Mucosa of stomach (tissue), 1 donor: ENCODE measurements around the gene OSGEPL1.

Experiments used
- H3K27me3 ChIP-seq: one replicate; pipeline ENCODE4 v1.7.0; 2013; ENCODE audit warnings: mild to moderate bottlenecking, low read length; ENCODE audit not compliant: control insufficient read depth, insufficient read depth
- H3K36me3 ChIP-seq: one replicate; pipeline ENCODE4 v1.7.0; 2013; ENCODE audit warnings: low read length; ENCODE audit not compliant: control insufficient read depth, insufficient read depth
- H3K4me1 ChIP-seq: one replicate; pipeline ENCODE4 v1.7.0; 2013; ENCODE audit warnings: mild to moderate bottlenecking, low read length; ENCODE audit not compliant: control insufficient read depth, insufficient read depth
- H3K4me3 ChIP-seq: one replicate; pipeline ENCODE4 v1.7.0; 2013; ENCODE audit warnings: low read length
- H3K9ac ChIP-seq: one replicate; pipeline ENCODE4 v1.7.0; 2013; ENCODE audit warnings: mild to moderate bottlenecking, low read length, moderate library complexity
- H3K9me3 ChIP-seq: one replicate; pipeline ENCODE4 v1.7.0; 2013; ENCODE audit warnings: mild to moderate bottlenecking, low read length, moderate library complexity; ENCODE audit not compliant: control insufficient read depth
- donor health status: Pancreatic carcinoma.

OSGEPL1 gene, protein sequence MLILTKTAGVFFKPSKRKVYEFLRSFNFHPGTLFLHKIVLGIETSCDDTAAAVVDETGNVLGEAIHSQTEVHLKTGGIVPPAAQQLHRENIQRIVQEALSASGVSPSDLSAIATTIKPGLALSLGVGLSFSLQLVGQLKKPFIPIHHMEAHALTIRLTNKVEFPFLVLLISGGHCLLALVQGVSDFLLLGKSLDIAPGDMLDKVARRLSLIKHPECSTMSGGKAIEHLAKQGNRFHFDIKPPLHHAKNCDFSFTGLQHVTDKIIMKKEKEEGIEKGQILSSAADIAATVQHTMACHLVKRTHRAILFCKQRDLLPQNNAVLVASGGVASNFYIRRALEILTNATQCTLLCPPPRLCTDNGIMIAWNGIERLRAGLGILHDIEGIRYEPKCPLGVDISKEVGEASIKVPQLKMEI

GRCh38 chr2:189762551-189763298 lies at the start of gene OSGEPL1:
OSGEPL1 (minus strand) TSS chr2:189762792; CDS start chr2:189761640, 1,152 bp downstream.
- peak within 1 kb of the TSS; percentile 88 for H3K4me3 ChIP-seq
- peak within 1 kb of the TSS; percentile 78 for H3K9ac ChIP-seq
- H3K36me3 ChIP-seq, result no peaks in the 10 kb centered on the region
- no peaks in the 10 kb centered on the region for H3K9me3 ChIP-seq
- peaks cover 5% of the 10 kb centered on the region for H3K4me1 ChIP-seq
- no peaks in the 10 kb centered on the region for H3K27me3 ChIP-seq

GRCh38 chr2:189803431-189803830 lies 40.8 kb upstream of the OSGEPL1 start:
- Histone ChIP-seq H3K27me3 (no peaks in the 10 kb centered on the region), H3K4me1 (no peaks in the 10 kb centered on the region), H3K9ac (no peak overlapping the region), H3K36me3 (no peaks in the 10 kb centered on the region), H3K9me3 (no peaks in the 10 kb centered on the region), H3K4me3 (no peak overlapping the region)

DNA sequence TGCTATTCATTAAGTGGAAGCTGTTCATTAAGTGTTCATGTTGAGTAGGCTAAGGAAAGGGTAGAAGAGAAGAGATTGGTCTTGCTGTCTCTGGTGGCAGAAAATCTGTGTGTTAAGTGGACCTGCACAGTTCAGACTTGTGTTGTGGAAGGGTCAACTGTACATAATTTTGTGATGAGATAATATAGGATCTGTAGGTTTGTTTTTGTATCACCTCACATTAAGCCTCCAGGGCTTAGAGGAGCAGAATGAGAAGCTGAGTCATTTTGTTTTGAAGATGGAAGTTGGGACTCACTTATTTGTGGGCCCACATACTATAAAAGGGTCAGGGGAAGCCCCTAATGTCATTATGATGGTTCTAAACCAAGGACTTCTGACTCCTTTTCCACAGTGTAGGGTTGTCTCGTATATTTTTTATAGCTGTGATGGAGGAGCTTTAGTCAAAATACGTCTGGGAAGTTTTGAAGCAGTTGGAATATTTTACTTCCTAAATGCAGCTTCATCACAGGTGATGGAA lies 39.9 kb upstream of the OSGEPL1 start:
- Histone ChIP-seq H3K4me3 (no peak overlapping the region), H3K36me3 (no peaks in the 10 kb centered on the region), H3K4me1 (no peaks in the 10 kb centered on the region)

DNA sequence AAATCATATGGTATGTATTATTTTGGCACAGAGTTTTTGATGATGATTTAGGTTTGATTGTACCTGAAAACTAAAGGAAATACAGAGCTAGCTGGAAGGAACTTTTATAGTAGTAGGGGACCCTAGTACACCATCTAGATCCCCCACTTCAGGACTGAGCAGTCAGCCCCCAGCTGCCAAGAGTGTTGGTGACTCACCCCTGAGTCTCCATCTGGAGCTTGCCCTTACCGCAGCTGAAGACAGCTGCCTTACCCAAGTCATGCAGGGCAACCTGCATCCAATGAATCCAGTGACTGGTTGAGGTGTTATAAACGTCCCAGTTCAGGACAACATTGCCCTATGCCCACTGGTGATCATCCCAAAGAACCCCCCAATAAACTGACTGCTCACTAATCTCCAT lies 36.9 kb upstream of the OSGEPL1 start:
- H3K4me1 ChIP-seq, result no peaks in the 10 kb centered on the region
- no peaks in the 10 kb centered on the region for H3K36me3 ChIP-seq
- H3K9ac ChIP-seq, result no peak overlapping the region

More for the DNA sequence above, 39.9 kb upstream of the OSGEPL1 start:
- no peak overlapping the region for H3K9ac ChIP-seq
- no peaks in the 10 kb centered on the region for H3K9me3 ChIP-seq
- no peaks in the 10 kb centered on the region for H3K27me3 ChIP-seq

DNA sequence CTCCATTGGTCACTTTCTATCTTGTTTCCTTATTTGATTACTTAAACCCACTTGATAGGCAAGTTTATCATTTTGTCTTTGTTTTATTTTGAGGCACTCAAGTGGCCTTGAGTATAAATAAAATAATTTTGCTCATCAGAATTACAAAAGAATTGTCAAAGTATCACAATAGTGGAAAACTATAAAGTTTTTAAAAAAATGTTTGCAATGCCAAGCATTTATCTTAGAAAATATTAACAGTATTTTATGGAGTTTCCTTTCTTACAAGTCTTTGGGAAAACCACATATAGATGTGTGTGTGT lies 36.4 kb upstream of the OSGEPL1 start:
- no peaks in the 10 kb centered on the region for H3K4me1 ChIP-seq
- no peak overlapping the region for H3K9ac ChIP-seq
- H3K4me3 ChIP-seq, result no peak overlapping the region
- no peaks in the 10 kb centered on the region for H3K27me3 ChIP-seq
- no peaks in the 10 kb centered on the region for H3K36me3 ChIP-seq
- H3K9me3 ChIP-seq, result no peaks in the 10 kb centered on the region

More for the DNA sequence above, 36.9 kb upstream of the OSGEPL1 start:
- Histone ChIP-seq H3K4me3 (no peak overlapping the region), H3K27me3 (no peaks in the 10 kb centered on the region), H3K9me3 (no peaks in the 10 kb centered on the region)

DNA sequence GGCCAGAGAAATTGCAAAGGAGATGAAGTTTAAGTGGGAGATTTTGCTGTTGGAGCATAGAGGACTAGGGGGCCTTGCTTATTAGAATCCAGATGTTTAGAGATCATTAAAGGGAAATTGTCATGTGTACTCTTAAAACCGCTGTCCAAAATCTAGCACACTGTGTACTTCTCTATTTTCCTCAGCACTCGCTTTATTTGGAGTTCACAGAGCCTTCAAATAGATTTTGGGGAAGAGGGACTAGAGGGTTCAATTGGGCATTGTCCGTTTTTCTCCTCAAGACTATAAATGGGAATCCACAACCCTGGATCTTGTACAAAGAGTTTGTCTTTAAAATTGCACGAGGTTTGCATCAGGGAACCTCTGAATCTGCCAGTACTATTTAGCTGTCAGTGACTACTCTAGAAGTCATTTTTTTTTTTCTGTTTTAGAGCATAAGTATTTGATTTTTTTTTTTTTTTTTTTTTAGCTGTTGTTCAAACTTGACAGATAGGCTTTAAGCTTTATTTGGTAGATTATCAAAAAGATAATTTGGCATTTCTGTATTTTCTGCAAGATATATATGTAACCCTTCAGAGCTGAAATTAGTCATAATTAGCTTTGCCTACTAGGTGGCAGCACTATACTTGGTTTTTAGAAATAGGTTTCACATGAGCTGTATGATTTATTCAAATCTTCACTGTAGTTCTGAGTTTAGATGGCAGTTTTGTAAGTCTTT lies 35.9 kb upstream of the OSGEPL1 start:
- H3K9ac ChIP-seq, result no peak overlapping the region
- no peaks in the 10 kb centered on the region for H3K36me3 ChIP-seq
- H3K9me3 ChIP-seq, result no peaks in the 10 kb centered on the region
- H3K4me1 ChIP-seq, result no peaks in the 10 kb centered on the region
- no peak overlapping the region for H3K4me3 ChIP-seq
- H3K27me3 ChIP-seq, result no peaks in the 10 kb centered on the region

- no peaks in the 10 kb centered on the region for H3K4me1 ChIP-seq
- no peaks in the 10 kb centered on the region for H3K36me3 ChIP-seq
- no peak overlapping the region for H3K4me3 ChIP-seq
- H3K9ac ChIP-seq, result no peak overlapping the region
- no peaks in the 10 kb centered on the region for H3K27me3 ChIP-seq
- no peaks in the 10 kb centered on the region for H3K9me3 ChIP-seq
Measured at GRCh38 chr2:189797902-189798301, 35.3 kb upstream of the OSGEPL1 start.

DNA sequence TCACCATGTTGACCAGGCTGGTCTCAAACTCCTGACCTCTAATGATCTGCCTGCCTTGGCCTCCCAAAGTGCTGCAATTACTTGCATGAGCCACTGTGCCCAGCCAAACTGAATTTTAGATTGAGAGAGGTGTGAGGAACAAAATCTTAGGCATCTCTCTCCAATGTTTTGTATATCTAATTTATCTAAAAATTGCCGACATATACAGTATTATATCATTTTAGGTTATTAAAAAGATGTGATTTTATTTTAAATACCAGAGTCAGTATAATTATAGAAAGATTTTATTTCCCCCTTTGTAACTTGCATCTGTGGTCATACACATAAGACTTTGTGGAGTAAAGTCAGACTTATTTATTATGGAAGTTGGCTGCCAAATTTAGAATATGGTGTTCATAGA lies 31.7 kb upstream of the OSGEPL1 start:
- Histone ChIP-seq H3K4me3 (no peak overlapping the region), H3K27me3 (no peaks in the 10 kb centered on the region), H3K4me1 (no peaks in the 10 kb centered on the region), H3K9ac (no peak overlapping the region), H3K9me3 (no peaks in the 10 kb centered on the region), H3K36me3 (no peaks in the 10 kb centered on the region)

GRCh38 chr2:189791338-189792042 lies 28.9 kb upstream of the OSGEPL1 start:
- Histone ChIP-seq H3K4me3 (no peak overlapping the region), H3K27me3 (no peaks in the 10 kb centered on the region), H3K9me3 (no peaks in the 10 kb centered on the region), H3K36me3 (no peaks in the 10 kb centered on the region), H3K9ac (no peak overlapping the region), H3K4me1 (no peaks in the 10 kb centered on the region)

DNA sequence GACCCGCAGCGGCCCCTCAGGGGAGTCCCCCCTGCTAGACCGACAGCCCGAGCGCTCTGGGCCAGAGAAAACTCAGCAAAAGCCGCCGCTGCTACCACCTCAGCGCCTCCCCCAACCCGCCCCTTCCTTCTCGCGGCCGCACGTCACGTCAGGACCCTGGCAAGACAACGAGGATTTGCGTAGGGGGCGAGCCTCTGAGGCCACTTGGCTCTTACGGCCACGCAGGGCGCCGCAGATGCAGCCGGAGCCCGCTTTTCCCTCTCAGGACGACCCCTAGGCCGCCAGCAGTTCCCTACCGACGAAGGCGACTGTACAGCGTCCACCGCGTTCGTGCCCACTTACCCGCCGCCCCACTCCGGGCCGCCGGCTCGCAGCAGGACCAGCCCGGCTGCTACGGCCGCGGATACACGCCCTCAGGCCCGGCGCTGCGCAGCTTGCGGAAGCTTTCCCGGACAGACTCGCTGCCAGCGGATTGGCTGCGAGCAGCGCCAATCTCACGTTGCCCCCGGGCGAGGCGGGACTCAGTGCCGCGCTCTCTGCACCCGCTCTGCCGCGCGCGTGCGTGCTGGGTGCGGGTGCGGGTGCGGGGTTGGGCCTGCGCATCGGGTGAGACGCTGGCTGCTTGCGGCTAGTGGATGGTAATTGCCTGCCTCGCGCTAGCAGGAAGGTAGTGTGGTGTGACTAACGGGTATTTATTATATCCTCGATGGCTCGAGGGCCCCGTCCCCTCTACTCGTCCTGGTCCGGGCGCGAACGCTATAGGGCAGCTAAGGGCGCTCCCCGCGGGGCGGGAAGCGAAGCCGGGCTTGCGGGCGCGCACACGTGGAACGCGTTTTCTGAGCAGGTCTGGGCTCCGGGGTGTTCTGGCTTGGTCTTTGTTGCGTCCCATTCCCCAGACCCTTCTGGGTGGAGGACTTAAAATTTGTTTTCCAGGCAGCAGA lies 21.6 kb upstream of the OSGEPL1 start, which contains the start of the genes ORMDL1 and PMS1:
TSS of gene ORMDL1 (minus strand) at position 413 of the 941 bp plus-strand sequence. CDS start 1,744 bp downstream, outside the sequence.
TSS of gene PMS1 (plus strand) at position 524 of the 941 bp plus-strand sequence. CDS start 7,360 bp downstream, outside the sequence.
- Histone ChIP-seq H3K9me3 (no peaks in the 10 kb centered on the region), H3K4me3 (peak within 1 kb of the TSS; percentile 61), H3K4me1 (peaks cover 11% of the 10 kb centered on the region), H3K36me3 (no peaks in the 10 kb centered on the region), H3K9ac (peak within 1 kb of the TSS; percentile 58), H3K27me3 (no peaks in the 10 kb centered on the region)
